AG04449 (cell line): Measurements from ENCODE around the gene PRKD3.
"Not testable (repeated sequence)": the region's sequence is repeated elsewhere in the genome, so short reads cannot be mapped to it uniquely, and the experiment has no call there.

Source experiments
- CTCF ChIA-PET: fragments of 350-600 bp; formaldehyde crosslinking; extraction: SDS; loops from one replicate; lab custom pipeline; 2021; ENCODE audit warnings: antibody characterized with exemption; lab: Yijun Ruan, JAX
- POLR2A ChIA-PET: fragments of 400-600, 350-600 bp; formaldehyde crosslinking; extraction: SDS; loops from one replicate; lab custom pipeline; 2020; ENCODE audit warnings: antibody characterized with exemption, inconsistent platforms; lab: Yijun Ruan, JAX
- DNase-seq: peaks from one replicate; pipeline ENCODE4 v3.0.0-alpha.2; 2010; ENCODE audit warnings: low read depth, low spot score
- H3K4me3 ChIP-seq: 2 replicates; pipeline ENCODE4 v1.5.1; 2011; ENCODE audit warnings: low read depth, mild to moderate bottlenecking, control low read depth, low read length
- CTCF ChIP-seq: IDR thresholded peaks from one replicate; pipeline ENCODE4 v1.5.1; 2011; ENCODE audit warnings: mild to moderate bottlenecking, moderate library complexity, low read length, control low read depth, inconsistent platforms; ENCODE audit not compliant: insufficient read depth; ENCODE audit errors: missing control alignments

PRKD3 gene

GRCh38 chr2:37301408-37301807 is 23.2 kb downstream of the PRKD3 start:
- TF ChIP-seq CTCF = no peak
- POLR2A ChIA-PET = interaction anchor here (0.7 kb wide), 1 partner anchor 24 kb away, joined by 3 read pairs; no protein-coding TSS in a partner anchor
- no peak overlapping the region for H3K4me3 ChIP-seq
- no peak for DNase-seq
- CTCF ChIA-PET = interaction anchor here (1.1 kb wide), 1 partner anchor 55 kb away, joined by 3 read pairs; no protein-coding TSS in a partner anchor

GRCh38 chr2:37300578-37300977 is 24.1 kb downstream of the PRKD3 start:
- DNase-seq = no peak
- no peak overlapping the region for H3K4me3 ChIP-seq
- POLR2A ChIA-PET = interaction anchor here (0.7 kb wide), 1 partner anchor 23 kb away, joined by 3 read pairs; no protein-coding TSS in a partner anchor
- CTCF ChIA-PET = interaction anchor here (1.1 kb wide), 1 partner anchor 54 kb away, joined by 3 read pairs; no protein-coding TSS in a partner anchor
- no peak for TF ChIP-seq CTCF

GRCh38 chr2:37300146-37300545 is 24.5 kb downstream of the PRKD3 start:
- no peak overlapping the region for H3K4me3 ChIP-seq
- ChIA-PET CTCF (no interaction called here), POLR2A (no interaction called here)
- no peak for DNase-seq
- no peak for TF ChIP-seq CTCF

- no peak for TF ChIP-seq CTCF
- POLR2A ChIA-PET = no interaction called here
- no peak overlapping the region for H3K4me3 ChIP-seq
- no peak for DNase-seq
- CTCF ChIA-PET = no interaction called here
Measured at GRCh38 chr2:37297632-37298031, 27.0 kb downstream of the PRKD3 start.

- H3K4me3 ChIP-seq = no peak overlapping the region
- DNase-seq = no peak
- POLR2A ChIA-PET = no interaction called here
- TF ChIP-seq CTCF = no peak
- CTCF ChIA-PET = interaction anchor here (1.9 kb wide), 1 partner anchor 12 kb away, joined by 4 read pairs; no protein-coding TSS in a partner anchor
Measured at GRCh38 chr2:37295469-37296073, 29.1 kb downstream of the PRKD3 start.

GRCh38 chr2:37294858-37295257 is 29.8 kb downstream of the PRKD3 start:
- H3K4me3 ChIP-seq, POLR2A ChIA-PET, DNase-seq: not testable (repeated sequence)
- CTCF ChIA-PET = interaction anchor here (1.9 kb wide), 1 partner anchor 13 kb away, joined by 4 read pairs; no protein-coding TSS in a partner anchor
